M059J (cell line): ENCODE data around the gene CBFA2T2. TPM values are rescaled to one million over a fixed set of nuclear protein-coding genes. Genes with fewer than 3 reads are reported as not detected.
"Not testable (repeated sequence)": the region's sequence is repeated elsewhere in the genome, so short reads cannot be mapped to it uniquely, and the experiment has no call there.

Source experiments
- DNase-seq: peaks from one replicate; pipeline ENCODE4 v3.0.0-alpha.2; 2012; ENCODE audit warnings: low read depth
- total RNA-seq: library from RNA; depleted of rRNA; stranded (reverse); fragments of >200 nt; shearing (Covaris generic); gene quantifications from 2 replicates; pipeline ENCODE4 v1.2.3, GENCODE V29; 2014; rRNA removed

The CBFA2T2 gene
- total RNA-seq = 7.5 and 13.8 TPM in 2 replicates

- peak; percentile 66 for DNase-seq
Measured at GRCh38 chr20:33490023-33490933, at the start of gene CBFA2T2. Gene CBFA2T2, plus strand, starts transcription at chr20:33490096. Its CDS starts 172 bp downstream, at chr20:33490268.

- not testable (repeated sequence) for DNase-seq
Measured at GRCh38 chr20:33440562-33440961, 49.3 kb upstream of the CBFA2T2 start.

GRCh38 chr20:33441142-33441955 lies 48.5 kb upstream of the CBFA2T2 start:
- DNase-seq = no peak

GRCh38 chr20:33442136-33443005 lies 47.5 kb upstream of the CBFA2T2 start:
- no peak for DNase-seq

- no peak for DNase-seq
Measured at GRCh38 chr20:33443006-33443511, 46.8 kb upstream of the CBFA2T2 start.

- DNase-seq = peak; percentile 91
Measured at GRCh38 chr20:33443512-33444239, 46.2 kb upstream of the CBFA2T2 start, which contains the start of gene SNTA1. Gene SNTA1, minus strand, starts transcription at chr20:33443763. Its CDS starts 143 bp downstream, at chr20:33443620.

GRCh38 chr20:33444797-33445560 lies 44.9 kb upstream of the CBFA2T2 start:
- DNase-seq = peak; percentile 40

- no peak for DNase-seq
Measured at GRCh38 chr20:33445881-33446625, 43.8 kb upstream of the CBFA2T2 start.

- DNase-seq = peak; percentile 78
Measured at GRCh38 chr20:33450867-33451266, 39.0 kb upstream of the CBFA2T2 start.

GRCh38 chr20:33456916-33457642 lies 32.8 kb upstream of the CBFA2T2 start:
- DNase-seq = peak; percentile 75

- DNase-seq = no peak
Measured at GRCh38 chr20:33459599-33459998, 30.3 kb upstream of the CBFA2T2 start.

GRCh38 chr20:33460711-33461110 lies 29.2 kb upstream of the CBFA2T2 start:
- DNase-seq = no peak

GRCh38 chr20:33463332-33464101 lies 26.4 kb upstream of the CBFA2T2 start:
- DNase-seq = no peak

GRCh38 chr20:33464759-33465158 lies 25.1 kb upstream of the CBFA2T2 start:
- DNase-seq = not testable (repeated sequence)

- DNase-seq = no peak
Measured at GRCh38 chr20:33465481-33466302, 24.2 kb upstream of the CBFA2T2 start.

GRCh38 chr20:33466303-33466646 lies 23.6 kb upstream of the CBFA2T2 start:
- DNase-seq = no peak

GRCh38 chr20:33470457-33470856 lies 19.4 kb upstream of the CBFA2T2 start:
- DNase-seq = no peak
